Measurements from ENCODE around the gene COL20A1.

COL20A1 gene

DNA sequence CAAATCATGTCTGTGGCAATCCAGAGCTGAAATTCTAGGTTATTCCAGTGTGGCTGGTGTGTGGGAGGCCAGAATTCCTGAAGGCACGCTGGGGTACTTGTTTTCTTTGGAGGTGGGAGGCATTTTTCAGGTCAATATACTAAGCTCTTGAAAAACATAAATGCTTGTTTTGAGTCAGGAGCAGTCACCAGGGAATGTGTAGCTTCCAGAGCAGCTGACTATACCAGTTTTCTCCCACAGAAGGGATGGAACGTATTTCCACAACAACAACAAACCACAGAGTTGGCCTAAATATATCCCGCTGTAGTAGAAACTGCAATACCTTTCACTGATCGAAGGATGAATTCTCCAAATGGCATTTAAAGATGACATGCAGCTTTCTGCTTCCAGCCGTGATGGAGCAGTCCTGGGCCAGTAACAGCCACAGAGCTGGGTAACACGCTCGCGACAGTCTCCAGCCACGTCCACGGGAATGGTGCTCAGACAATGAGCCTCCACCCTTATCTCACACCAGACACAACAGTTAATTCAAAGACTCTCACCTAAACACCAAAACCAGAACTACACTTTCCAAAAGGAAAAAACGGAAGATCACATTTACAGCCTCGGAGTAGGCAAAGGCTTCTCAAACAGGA, 44.9 kb downstream of the COL20A1 start:
- TF ChIP-seq, protein P1, sequence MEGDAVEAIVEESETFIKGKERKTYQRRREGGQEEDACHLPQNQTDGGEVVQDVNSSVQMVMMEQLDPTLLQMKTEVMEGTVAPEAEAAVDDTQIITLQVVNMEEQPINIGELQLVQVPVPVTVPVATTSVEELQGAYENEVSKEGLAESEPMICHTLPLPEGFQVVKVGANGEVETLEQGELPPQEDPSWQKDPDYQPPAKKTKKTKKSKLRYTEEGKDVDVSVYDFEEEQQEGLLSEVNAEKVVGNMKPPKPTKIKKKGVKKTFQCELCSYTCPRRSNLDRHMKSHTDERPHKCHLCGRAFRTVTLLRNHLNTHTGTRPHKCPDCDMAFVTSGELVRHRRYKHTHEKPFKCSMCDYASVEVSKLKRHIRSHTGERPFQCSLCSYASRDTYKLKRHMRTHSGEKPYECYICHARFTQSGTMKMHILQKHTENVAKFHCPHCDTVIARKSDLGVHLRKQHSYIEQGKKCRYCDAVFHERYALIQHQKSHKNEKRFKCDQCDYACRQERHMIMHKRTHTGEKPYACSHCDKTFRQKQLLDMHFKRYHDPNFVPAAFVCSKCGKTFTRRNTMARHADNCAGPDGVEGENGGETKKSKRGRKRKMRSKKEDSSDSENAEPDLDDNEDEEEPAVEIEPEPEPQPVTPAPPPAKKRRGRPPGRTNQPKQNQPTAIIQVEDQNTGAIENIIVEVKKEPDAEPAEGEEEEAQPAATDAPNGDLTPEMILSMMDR (IDR thresholded peaks at IDR 0.05): no peak

DNA sequence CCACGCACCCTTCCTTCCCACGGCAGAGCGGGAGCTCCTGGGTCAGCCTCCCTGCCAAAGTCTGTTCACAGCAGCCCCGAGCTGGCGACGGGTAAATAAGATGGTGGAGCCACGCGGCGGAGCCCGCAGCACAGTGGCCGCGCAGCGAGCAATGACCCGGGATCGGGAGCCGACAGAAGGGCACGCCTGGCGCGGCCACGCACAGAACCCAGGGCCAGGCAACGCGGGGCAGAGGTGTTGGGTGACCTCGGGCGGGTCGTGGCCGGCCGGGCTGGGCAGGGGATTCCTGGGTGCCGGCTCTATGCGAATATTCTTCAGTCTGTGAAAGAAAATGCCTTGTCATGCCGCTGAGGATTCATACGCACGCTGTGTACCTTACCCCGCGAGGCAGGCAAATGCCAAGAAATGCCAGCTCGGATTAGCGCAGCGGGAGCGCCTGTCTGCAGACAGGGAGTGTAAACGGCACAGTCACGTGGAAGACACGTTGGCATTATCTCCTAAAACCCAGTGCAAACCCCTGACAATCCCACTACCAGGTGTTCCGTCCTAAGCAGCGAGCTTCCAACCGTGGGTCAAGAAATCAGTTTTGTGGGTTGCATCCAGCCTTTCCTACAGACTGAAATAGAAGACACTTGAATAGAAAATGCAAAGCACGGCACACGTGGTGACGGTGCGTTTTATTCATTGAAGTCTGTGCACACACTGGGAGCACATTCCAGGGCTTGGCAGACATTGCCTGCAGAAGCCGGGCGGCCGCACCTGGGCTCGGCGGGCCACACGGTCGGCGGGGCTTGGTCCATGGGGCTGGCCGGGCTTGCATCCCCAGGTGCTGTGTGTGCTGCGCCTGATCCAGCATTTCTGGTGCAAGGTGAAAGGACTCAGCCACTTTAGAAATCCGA, 49.8 kb downstream of the COL20A1 start:
- TF ChIP-seq, protein P1 (IDR thresholded peaks at IDR 0.05): no peak

DNA sequence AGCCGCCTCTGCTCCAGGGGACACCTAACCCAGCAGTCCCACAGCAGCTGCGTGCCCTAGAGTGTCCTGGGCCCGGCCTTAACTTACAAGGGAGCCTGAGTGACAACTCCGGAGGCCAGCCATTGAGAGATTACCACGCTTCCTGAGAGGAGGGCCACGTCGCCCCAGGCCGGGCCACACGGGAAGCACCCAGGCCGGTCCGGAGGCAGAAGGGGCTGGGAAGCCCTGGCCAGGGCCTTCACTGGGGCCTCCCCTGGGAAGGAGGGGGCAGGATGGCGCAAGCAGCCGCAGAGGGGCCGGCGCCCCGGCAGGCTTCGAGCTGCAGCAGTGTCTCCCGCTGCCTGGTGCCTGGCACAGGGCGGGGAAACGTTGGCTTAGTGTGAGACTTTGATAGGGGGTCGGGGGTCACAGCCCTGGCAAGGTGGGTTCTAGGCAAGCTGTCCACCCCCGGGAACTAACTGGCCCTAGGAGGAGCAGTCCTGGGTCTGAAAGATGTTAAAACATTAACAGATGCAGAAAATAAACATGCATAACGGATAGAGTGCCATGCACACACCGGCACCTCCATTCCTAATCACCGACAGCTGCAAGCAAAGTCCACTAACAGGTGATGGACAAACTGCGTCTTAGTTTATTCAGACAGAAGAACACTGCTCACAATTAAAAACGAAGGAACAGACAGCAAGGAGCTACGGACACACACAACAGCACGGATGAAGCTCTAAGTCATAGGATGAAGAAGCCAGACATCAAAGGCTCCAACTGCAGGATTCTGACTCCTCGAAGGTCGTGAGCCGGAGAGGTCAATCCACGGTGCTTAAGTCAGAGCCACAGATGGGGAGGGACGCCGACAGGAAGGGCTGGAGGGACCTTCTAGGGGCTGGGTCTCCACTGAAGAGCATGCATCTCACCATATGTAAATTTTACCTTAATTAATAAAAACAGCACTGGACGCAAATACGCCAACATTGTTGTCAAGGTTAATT, 50.8 kb downstream of the COL20A1 start:
- TF ChIP-seq, protein P1 (IDR thresholded peaks at IDR 0.05): no peak

DNA sequence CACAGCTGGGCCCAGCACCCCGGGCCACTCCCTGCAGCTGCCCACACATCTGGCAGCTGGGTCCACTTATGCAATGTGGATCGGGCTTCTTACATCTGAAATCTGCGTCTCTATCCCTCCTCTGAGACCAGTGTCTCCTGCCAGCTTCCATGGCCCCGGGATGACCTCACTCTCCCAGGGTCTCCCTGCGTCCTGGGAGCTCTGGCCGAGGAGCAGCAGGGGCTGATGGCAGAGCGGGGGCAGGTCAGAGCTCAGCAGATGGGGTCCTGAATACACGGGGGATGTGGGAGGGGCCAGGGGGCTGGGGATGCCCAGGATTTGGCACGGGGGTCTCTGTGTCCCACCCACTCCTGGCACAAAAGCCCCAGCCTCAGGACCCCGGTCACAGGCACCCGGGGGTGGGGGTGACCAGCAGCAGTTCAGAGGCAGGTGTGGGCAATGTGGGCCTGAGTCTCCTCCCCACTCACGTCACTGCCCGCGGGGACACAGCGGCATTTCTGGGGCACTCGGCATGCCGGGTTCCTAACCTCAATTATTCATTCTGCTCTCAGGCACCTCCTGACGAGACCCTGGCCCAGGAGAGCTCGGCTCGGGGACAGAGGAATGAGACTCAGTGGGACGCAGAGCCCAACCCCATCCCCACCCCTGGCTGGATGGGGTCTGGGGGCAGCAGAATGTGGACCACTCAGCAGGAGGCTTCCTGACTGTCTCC, 51.8 kb downstream of the COL20A1 start:
- TF ChIP-seq, protein P1 (IDR thresholded peaks at IDR 0.05): no peak

DNA sequence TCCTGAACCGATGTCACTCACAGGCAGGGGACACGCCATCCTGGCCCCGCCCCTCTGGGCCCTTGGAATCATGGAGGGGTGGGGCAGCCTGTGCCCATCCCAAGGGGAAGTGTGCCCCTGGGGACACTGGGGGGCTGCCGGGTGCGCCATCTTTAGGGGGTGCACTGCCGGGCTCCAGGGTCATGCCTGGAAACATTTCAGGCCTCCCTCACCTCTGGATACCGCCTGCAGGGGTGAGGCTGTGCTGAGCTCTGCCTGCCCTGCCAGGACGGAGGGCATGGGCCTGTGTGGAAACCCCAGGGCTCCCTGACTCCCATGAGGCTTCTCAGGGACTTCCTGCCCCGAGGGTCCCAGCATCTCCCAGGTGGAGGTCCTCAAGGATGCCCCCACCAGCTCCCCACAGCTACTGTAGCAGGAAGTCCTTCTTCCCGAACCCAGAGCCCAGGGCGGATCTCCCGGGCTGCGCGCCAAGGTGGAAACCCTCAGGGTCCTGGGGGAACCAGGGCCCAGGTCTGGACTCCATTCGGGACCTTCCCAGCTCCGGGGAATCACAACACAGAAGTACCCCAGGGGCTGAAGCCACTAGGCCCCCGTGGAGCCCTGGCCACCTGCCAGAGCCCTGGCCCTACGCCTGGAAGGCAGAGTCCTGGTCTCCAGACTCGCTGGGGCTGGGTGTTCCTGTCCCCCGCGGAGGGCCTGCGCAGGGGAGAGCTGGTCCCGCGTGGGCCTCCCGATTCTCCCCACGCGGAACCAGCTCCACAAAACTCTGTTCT, 52.5 kb downstream of the COL20A1 start:
- TF ChIP-seq, protein P1 (IDR thresholded peaks at IDR 0.05): no peak

DNA sequence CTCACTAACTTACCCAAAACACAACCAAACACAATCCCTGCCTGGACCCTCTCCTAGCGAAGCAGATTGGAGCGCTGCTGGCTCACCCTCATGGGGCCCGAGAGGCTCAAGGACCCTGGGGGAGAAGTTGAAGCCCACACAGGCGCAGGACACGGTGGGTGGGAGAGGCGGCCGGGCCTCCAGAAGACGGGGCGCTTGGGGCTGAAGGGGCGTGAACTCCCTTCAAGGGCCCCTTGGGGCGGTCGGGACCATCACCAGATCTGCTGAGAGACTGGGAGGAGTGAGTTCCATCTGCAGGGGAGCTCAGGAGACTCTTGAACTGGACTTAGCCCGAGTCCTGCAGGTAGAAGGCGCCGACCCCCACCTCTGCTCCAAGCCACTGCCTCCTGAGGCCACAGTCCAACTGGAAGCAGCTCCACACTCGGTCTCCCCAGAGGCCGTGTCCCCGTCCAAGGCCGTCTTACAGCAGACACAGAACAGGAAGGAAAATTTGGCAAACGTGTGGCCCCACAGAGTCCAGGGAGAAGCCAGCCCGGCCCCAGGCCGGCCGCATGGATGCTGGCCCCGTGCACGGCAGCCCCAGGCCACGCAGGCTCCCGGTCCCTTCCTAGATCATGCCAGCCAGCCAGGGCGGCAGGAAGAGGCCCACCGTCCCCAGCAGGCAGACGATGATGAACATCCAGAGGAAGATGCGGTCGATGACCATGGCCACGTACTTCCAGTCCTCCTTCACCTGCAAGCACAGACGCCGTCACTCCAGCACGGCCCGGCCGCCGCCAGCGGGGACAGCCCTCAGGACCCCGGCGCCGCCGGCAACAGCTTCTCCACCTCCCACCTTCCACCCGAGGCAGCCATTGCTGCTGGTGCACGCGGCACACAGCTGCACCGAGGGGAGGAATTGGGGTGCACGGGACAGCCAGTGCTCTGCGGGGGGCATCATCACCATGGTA, 53.4 kb downstream of the COL20A1 start:
- TF ChIP-seq, protein P1 (IDR thresholded peaks at IDR 0.05): no peak
